Loucy (cell line): ENCODE data around the gene UBE2U.

ENCODE experiments used
- EZH2phosphoT487 ChIP-seq: fragments of 200-600 bp; IDR thresholded peaks from 2 replicates; pipeline ENCODE4 v1.6.1; 2018; ENCODE audit warnings: antibody characterized with exemption, mild to moderate bottlenecking, moderate library complexity, borderline replicate concordance
- TF ChIP-seq, protein P1 (sequence below): fragments of 200-600 bp; sonication (generic); conservative IDR thresholded peaks from 2 replicates; pipeline ENCODE4 v1.5.1; 2014; ENCODE audit warnings: mild to moderate bottlenecking, antibody characterized with exemption, low read length

GRCh38 chr1:64173336-64173940, 30.0 kb upstream of the UBE2U start:
- TF ChIP-seq, protein P1, sequence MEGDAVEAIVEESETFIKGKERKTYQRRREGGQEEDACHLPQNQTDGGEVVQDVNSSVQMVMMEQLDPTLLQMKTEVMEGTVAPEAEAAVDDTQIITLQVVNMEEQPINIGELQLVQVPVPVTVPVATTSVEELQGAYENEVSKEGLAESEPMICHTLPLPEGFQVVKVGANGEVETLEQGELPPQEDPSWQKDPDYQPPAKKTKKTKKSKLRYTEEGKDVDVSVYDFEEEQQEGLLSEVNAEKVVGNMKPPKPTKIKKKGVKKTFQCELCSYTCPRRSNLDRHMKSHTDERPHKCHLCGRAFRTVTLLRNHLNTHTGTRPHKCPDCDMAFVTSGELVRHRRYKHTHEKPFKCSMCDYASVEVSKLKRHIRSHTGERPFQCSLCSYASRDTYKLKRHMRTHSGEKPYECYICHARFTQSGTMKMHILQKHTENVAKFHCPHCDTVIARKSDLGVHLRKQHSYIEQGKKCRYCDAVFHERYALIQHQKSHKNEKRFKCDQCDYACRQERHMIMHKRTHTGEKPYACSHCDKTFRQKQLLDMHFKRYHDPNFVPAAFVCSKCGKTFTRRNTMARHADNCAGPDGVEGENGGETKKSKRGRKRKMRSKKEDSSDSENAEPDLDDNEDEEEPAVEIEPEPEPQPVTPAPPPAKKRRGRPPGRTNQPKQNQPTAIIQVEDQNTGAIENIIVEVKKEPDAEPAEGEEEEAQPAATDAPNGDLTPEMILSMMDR = no peak
- TF ChIP-seq EZH2phosphoT487 = no peak
